ENCODE data around the gene HYAL1. TPM values are rescaled to one million over a fixed set of nuclear protein-coding genes. Genes with fewer than 3 reads are reported as not detected.
"Not testable (repeated sequence)": the region's sequence is repeated elsewhere in the genome, so short reads cannot be mapped to it uniquely, and the experiment has no call there.

HYAL1 gene
- total RNA-seq, 1 donor from 2014 or later, result 1.2 TPM

- no peak for DNase-seq (ENCODE audit: extremely low read depth, low read depth, low spot score)
These were observed 7.6 kb downstream of the HYAL1 start for GRCh38 chr3:50295553-50296431.

- DNase-seq (ENCODE audit: extremely low read depth, low read depth, low spot score), result no peak
These were observed 8.6 kb downstream of the HYAL1 start for GRCh38 chr3:50294492-50295403.

GRCh38 chr3:50294089-50294488 is 9.3 kb downstream of the HYAL1 start:
- no peak for DNase-seq (ENCODE audit: extremely low read depth, low read depth, low spot score)

GRCh38 chr3:50293079-50293801 is 10.1 kb downstream of the HYAL1 start:
- no peak for DNase-seq (ENCODE audit: extremely low read depth, low read depth, low spot score)

- DNase-seq (ENCODE audit: extremely low read depth, low read depth, low spot score), result peak; percentile 70
These were observed 11.0 kb downstream of the HYAL1 start, which contains the start of gene IFRD2 for GRCh38 chr3:50292159-50293078. Gene IFRD2 (minus strand): TSS chr3:50292429. CDS start chr3:50292274, 155 bp downstream.

- DNase-seq (ENCODE audit: extremely low read depth, low read depth, low spot score), result no peak
These were observed 13.2 kb downstream of the HYAL1 start for GRCh38 chr3:50290161-50290641.

- no peak for DNase-seq (ENCODE audit: extremely low read depth, low read depth, low spot score)
These were observed 14.2 kb downstream of the HYAL1 start for GRCh38 chr3:50289130-50289529.

GRCh38 chr3:50288387-50289007 is 14.9 kb downstream of the HYAL1 start:
- no peak for DNase-seq (ENCODE audit: extremely low read depth, low read depth, low spot score)

- DNase-seq (ENCODE audit: extremely low read depth, low read depth, low spot score), result no peak
These were observed 16.1 kb downstream of the HYAL1 start for GRCh38 chr3:50287262-50287661.

- DNase-seq (ENCODE audit: extremely low read depth, low read depth, low spot score), result no peak
These were observed 16.8 kb downstream of the HYAL1 start for GRCh38 chr3:50286322-50287227.

- not testable (repeated sequence) for DNase-seq (ENCODE audit: extremely low read depth, low read depth, low spot score)
These were observed 19.3 kb downstream of the HYAL1 start for GRCh38 chr3:50284121-50284520.

- no peak for DNase-seq (ENCODE audit: extremely low read depth, low read depth, low spot score)
These were observed 23.9 kb downstream of the HYAL1 start for GRCh38 chr3:50279255-50280016.

- no peak for DNase-seq (ENCODE audit: extremely low read depth, low read depth, low spot score)
These were observed 24.5 kb downstream of the HYAL1 start, which contains the start of gene LSMEM2 for GRCh38 chr3:50278880-50279224. Gene LSMEM2 (plus strand): TSS chr3:50279087. CDS start chr3:50279114, 27 bp downstream.

GRCh38 chr3:50278123-50278879 is 25.1 kb downstream of the HYAL1 start:
- no peak for DNase-seq (ENCODE audit: extremely low read depth, low read depth, low spot score)

GRCh38 chr3:50276762-50277101 is 26.6 kb downstream of the HYAL1 start:
- DNase-seq (ENCODE audit: extremely low read depth, low read depth, low spot score), result no peak

GRCh38 chr3:50275996-50276761 is 27.2 kb downstream of the HYAL1 start:
- DNase-seq (ENCODE audit: extremely low read depth, low read depth, low spot score), result no peak
